HG03521 (cell line): Measurements from ENCODE around the gene EVL.
A peak's percentile ranks its signal among the peaks of the same experiment; 100 is the strongest.
"Not testable (repeated sequence)": the region's sequence is repeated elsewhere in the genome, so short reads cannot be mapped to it uniquely, and the experiment has no call there.

Experiments used
- ATAC-seq: cut with Tn5 transposase; IDR thresholded peaks from one replicate; pipeline ENCODE4 v1.9.1; 2021; ENCODE audit warnings: mild to moderate bottlenecking, moderate library complexity; ENCODE audit not compliant: unreplicated experiment

Gene EVL

DNA sequence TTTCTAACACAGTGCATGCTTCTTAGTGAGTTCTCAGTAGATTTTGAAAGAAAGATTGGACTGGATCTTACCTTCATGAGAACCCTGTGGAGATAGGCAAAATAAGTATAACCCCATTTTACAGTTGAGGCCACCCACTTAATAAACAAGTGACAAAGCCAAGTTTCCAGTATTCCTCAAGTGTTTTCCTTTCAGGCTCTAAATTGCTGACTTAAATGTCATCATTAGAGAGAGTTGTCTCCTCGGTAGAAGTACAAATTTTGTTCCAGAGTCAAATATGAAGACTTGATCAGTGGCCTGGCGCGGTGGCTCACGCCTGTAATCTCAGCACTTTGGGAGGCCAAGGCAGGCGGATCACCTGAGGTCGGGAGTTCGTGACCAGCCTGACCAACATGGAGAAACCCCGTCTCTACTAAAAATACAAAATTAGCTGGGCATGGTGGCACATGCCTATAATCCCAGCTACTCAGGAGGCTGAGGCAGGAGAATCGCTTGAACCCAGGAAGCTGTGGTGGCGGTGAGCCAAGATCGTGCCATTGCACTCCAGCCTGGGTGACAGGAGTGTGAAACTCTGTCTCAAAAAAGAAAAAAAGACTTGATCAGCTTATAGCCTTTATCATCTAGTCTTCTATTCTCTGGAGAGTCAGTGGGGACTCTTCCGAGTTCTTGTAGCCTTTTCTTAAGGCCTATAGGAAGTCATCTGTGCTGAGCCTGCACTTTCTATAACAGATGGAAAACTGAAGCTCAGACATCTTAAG, 708 bp upstream of the EVL start:
- ATAC-seq, result not testable (repeated sequence)

DNA sequence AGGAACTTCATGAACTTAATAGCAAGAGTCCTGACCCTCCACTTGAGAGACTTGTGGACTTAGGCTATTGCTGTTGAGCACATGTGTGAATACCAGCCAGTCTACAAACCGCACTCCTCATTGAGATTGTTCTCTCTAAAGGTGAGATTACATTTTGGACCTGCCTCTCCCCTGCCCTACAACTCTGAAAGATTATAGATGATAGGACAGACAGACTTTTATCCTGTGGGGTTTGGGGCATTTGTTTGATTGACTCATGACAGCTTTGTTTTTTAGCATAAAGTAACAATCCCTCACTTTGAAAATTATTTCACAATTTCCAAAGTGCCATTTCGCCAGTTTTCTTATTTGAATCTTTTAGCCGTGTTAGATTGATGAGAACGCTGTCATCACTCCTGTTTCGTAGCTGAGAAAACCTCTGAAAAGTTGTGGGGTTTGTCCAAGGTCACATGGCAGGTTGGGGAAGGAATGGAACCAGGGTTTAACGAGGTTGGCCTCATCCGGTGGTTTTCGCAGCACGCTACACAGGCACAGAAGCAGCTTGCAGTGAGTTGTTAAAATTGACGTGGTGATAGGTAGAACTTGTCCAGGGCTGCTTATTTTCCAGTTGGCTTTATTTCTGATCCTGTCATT, 836 bp downstream of the EVL start:
- peak; percentile 27 for ATAC-seq

DNA sequence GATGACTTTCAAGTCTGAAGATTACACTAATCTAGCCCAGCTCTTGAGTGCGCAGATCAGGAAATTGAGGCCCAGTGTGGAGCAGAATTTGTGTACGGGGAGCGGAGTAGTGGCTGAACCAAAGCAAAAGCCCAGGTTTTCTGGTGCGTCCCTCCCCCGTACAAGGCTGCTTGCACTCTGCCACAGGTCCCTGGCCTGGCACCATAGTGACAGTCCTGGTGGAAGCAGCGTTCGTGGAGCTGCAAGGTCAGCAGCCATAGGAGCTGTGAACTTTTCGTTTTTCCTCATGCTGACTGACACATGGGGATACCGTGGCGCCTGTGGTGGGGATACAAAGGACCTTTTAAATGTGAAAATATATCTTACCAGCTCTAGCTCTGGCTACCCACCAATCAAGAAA, 1.7 kb downstream of the EVL start:
- ATAC-seq, result no peak

DNA sequence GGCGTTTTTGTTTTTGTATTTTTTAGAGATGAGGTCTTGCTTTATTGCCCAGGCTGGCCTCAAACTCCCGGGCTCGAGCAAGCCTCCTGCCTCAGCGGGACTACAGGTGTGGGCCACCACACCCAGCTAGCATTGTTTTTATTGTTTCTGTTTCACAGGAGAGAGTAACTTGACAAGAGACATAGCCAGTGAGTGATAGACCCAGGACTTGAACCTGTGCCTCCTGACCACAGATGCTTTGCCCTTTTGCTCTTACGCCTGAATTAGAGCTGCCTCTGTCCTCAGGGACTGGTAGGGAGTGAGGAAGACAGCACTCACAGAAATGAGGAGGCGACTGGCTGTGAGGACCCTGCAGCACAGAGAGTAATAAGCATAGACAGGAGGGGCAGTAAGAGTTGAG, 2.3 kb downstream of the EVL start:
- no peak for ATAC-seq

DNA sequence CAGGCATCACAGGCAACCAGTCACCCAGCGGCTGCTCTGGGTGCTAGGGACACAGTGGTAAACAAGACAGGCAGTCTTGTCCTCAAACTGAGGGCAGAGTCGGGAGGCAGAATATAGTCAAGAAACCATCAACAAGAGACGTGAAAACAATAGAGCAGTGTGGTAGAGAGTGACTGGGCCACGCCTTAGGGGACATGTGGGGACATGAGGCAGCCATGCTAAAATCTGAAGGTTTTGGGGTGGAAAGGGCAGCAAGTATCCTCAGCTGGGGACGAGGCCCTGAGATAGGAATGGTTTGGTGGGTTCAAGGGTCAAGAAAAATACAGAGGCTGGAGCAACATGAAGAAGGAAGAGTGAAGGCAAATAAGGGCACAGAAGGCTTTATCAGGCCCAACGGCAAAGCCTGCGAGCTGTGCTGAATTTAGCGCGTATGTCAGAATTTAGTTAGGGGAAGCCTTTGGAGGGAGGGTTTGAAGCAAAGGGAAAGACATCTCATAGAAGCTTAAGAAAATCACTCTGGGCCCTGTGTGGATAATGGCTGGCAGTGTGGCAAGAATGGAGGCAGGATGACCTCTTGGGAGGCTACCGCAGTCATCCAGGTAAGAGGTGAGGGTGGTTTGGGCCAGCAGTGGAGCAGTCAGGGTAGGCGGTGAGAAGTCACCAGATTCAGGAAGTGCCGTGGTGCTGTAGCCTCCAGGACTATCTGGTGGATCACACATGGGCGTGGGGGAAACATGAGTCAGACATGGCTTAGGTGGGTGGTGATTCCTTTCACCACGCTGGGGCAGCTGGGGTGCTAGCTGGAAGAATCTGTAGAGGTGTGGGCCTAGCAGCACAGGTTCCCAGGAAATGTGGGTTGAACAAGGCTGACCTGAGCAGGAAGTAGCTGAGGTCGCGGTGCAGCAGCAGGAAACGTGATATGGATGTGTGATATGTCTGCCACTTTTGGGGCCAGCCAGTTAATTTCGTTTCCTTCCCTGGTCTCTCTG, 3.0 kb downstream of the EVL start:
- ATAC-seq, result peak; percentile 31

DNA sequence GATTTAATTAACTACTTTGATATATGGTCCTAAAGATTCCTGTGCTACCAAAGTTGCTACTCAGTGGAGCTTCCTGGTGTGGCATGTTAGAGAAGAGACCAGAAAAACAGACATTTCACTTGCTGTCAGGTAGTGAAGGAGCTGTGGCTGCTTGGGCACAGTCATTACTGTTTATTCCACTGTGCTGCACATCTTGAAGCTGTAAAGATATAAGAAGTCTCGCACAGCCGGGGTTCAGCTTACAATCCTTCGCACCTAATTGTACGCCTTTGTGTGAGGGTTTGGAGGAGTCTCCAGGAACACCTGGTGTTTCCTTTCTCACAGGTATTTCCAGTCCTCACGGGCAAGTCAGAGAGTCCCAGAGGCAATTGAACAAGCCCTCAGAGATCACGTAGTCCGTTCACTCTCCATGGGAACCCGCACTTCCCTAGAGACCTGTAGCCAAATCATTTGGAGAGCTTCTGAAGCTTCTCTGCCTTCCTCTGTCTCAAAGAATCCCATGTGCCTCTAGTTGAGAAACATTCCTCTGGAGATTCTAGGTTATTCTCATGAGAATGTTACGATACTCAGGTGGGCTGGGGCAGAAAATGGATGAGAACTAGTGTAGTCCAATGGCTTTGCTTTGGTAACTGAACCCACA, 4.1 kb downstream of the EVL start:
- ATAC-seq, result no peak

DNA sequence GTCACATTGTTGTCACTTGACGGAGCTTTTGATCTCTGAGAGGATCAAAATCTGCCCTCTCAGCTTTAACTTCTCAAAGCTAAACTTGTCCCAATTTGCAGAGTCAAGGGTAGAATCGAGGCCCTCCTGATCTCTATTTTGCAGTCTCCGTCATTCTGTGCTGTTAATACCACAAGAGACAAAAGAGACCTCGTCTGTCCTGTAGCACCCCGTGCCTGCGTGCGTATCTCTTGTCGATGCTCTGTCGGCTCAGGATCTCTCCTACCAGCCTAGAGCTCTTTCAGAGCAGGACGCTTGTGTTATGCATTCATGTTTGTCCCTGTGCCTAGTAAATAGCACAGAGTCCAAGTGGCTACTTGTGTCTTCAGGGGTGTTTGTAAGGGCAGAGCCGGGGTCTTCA, 5.1 kb downstream of the EVL start:
- ATAC-seq, result no peak

DNA sequence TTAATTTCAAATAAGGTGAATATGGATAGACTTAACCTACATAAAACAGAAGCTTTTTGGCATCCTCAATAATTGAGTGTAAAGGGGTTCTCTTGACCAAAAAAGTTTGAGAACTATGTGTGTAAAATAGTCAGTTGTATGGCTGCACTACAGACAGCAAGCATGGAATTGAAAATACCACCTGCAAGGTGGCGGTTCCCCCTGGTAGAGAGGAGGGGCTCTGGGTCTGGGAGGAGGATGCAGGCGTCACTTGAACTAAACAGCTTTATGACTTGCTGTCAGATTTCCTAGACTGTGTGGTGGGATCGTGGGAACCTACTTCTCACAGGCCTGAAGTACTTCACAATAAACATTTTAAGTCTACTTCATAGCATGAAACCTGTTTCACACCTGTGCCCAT, 6.3 kb downstream of the EVL start:
- no peak for ATAC-seq

DNA sequence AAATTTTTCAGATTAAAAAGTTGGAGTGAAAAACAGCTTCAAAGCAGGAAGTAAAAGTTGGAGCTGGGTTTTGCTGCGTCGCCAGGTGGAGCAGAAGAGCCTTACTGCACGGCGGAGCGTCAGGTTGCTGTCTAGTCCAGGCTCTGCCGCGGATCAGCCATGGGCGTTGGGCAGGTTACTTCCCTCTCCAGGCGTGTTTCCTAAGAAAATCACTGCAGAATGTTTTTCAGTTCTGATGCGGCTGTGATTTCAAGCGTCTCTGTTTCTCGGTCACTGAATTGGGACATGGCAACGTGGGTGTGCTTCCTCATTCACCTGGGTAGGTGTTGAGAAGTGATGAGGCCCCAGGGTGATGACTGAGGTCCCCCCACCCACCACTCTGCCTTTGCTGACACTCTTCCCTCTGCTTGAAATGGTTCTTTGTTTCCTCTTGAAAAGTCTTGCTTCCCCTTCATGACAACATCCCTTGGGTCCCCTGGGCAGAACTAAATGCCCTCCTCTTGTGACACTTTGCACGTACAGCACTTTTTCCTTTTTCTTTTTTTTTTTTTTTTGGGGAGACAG, 7.6 kb downstream of the EVL start:
- ATAC-seq, result no peak

DNA sequence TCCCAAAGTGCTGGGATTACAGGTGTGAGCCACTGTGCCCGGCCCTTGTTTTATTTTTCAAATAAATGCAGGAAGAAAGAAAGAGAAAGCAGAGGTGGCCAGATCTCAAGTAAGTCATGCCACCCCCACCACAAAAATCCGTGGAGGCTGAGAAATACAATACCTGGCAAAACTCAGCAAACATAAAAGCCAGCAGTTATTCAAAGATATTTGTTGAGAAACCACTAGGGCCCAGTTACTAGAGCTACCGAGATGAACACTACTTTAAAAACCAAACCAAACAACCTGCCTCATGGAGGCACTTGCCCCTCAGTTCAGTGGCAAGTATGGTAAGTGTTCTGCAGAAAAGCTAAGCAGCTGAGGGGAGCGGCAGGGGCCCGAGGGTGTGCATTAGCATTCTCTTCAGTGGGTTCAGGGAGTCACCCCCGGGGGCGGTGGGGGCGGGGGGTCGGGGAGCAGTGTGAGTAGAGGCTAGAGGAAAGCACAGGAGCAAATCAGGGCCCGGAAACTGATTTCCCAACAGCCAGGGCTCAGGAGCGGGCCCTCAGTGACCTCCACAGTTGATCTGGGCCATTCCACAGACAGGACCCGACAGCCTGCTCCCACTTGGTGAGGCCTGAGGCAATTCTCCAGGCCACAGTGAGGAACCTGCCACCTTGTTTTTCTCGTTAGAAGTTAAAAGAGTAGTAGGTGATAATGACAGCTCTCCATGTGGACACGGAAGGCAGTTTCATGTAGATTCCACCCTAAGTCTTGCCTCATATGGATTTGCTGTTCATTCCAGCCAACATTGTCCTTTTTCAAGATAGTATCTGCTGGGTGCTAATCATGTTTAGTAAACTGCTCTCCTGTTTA, 8.6 kb downstream of the EVL start:
- ATAC-seq, result no peak

DNA sequence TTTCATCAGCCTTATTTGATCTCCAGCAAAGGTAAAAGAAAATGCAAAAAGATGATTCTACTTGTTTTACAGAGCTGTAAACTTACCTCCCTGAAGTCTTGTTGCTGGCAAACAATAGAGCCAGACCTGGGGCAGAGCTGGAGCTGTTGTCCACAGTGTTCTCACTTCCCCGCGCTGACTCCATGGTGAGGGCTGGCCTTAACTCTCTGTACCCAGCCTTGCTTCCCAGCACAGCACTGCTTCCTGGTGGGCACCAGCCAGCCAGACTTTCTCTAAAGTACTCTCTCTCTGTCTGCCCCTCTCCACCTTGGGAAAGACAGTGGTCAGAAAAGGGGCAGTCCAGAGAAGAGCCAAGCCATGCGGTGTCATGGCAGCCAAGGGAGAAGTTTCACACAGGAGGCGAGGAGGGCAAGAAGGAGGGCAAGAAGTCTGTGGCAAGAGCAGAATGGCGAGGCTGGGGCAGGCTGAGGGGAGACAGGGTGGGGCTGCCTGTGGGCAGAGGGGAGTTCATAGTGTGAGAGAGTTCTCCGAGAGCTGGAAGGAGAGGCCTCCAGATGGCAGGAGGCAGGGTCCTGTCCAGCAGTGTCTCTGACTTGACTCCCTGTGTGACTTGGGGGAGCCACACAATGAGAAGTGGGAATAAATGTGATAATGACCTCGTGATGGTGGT, 9.3 kb downstream of the EVL start:
- no peak for ATAC-seq

DNA sequence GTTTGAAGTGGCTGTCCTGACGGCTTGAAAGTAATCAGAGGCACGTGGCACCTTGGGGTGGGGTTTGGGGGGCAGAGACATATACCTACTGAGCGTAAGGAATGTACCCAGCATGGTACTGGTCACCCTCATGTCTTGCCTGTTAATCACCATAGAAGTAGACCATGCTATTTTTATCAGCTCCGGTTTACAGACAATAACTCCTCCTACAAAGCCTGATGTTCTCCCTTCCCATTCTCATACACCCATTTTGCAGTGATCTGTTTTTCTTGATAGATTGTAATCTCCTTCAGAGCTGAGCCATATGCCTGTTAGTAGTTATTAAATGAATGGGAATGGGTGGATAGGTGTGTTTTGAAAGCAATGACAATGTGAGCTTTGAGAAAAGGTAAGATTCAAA, 10.5 kb downstream of the EVL start:
- ATAC-seq, result no peak

DNA sequence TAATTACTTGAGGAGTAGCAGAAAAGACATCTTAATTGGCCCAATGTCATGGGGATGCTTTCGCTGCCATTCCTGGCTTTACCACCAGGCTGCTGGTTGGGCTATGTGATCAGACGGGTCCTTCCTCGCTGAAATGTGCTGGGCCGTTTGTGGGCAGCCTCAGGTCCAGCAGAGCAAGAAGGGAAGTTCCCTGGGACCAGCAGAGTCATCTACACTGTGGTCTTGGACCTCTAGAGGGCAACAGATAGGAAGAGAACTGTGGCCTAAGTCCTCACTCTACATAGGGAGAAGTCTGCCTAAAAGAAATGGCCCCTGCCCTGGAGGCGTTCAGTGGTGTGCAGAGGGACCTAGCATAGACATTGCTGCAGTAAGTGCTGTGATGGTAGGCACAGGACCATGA, 10.9 kb downstream of the EVL start:
- ATAC-seq, result no peak

DNA sequence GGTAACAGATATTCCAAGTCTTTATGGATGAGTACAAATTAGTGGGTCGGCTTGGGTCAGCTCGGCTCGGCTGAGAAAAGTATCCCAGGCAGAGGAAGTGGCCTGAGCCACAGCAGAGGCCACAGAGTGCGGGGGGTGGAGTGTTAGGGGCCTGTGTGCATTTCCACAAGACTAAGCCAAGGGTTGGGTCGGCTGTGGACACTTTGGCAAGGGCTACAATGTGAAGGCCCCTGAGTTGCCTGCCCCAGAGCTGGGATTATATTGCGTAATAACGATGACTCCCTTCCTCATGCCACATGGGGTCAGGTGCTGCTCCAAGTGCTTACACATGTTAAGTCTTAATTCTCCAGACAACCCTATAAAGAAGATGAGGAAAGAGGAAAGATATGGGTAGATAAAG, 11.4 kb downstream of the EVL start:
- ATAC-seq, result no peak

DNA sequence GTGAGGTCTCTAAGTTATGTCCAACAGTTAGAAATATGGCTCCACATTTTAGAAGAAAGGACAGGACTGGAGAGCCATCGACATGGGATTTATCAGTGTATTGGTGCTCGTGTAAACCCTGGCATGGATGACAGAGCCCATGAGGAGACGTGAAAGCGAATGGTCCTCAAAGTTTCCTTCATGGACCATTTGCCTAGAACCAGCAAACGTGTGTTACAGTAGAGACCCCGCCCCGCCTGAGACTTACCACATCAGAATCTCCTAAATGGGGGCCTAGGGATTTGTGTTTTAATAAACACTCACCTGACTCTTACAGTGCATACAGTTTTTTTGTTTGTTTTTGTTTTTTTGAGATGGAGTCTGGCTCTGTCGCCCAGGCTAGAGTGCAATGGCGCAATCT, 12.2 kb downstream of the EVL start:
- ATAC-seq, result no peak

DNA sequence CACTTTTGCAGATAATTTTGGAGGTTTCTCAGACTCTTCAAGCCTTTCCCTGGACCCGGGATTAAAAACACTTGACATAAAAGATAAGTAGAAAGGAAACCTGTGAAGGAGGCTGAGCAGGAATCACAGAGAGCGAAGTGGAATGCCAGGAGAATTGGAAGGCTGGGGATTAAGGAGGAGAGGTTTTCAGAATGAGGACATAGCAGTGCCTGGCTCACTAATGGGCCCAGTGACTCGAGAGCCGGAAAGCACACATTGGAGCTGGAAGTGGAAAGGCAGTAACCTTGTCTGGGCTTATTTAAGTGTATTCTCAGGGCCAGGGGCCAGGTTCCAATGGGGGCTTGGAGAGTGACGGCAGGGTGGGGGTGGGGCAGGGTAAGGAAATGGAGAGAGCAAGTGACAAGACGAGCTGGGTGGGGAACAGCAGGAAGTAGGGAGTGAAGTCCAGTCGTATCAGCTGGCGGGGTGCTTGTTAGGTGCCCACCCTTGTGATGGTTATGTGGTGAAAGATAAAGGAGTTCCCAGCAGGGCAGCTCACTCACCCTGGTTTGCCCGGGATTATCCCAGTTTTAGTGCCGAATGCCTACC, 13.1 kb downstream of the EVL start:
- ATAC-seq, result no peak

DNA sequence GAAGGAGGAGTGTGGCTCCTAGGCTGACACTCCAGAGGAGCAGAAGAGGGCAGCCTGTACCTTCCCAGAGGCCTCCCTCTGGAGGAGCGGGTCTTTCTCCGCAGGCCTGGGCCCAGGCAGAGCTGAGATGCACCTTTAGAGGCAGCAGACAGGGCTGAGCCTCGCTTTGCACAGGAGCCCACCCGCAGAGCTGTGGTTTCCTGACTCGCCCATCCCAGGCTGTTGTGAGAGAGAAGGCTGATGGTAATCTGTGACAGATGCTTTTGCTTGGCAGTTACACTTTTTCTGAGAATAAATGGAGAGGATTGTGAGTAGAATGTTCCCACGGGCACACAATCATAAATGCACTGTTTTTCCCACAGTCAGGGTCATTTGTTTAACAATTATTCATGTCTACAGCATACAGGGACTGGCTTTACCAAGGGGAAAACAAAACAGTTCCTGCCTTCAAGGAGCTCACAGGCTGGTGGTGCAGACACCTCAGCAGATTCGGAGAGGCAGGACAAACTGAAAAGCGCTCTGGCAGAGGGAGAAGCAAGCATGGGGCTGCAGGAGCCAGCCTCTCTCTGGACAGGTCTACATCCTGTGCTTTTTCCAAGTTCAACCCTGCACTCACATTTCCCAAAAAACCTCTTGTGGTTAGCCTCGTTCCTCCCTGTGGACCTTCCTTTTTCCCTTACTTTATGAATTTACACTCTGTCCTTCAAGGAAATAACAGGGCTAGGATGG, 13.9 kb downstream of the EVL start:
- ATAC-seq, result no peak

DNA sequence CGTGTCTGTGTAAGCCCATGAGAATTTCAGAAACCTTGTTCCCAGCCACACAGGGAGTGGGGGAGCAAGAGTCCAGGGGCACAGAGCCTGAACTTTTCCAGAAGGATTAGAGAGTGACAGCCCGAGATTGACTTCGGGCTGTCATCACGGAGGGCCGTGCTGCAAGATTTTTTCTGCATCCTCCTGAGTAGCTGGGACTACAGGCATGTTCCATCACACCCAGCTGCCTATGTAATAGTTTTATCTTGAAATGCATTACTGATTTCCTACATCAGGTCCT, 14.4 kb downstream of the EVL start:
- ATAC-seq, result no peak

DNA sequence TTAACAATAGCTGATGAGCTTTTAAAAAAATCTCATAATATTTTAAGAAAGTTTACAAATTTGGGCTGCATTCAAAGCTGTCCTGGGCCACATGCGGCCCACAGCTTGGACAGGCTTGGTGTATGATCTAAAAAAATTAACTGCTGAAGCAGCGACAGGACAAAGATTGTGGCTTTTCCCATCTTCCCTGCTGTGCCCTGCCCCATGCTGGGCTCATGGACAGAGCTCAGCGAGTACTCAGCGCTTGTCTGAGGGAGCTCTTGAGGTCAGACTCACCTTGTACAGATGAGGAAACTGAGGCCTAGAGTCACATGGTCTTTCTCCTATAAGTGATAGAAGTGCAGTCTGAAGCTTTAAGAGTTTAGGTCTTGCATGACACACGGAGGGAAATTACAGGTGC, 15.0 kb downstream of the EVL start:
- ATAC-seq, result no peak
